Hematopoietic multipotent progenitor cell (in vitro differentiated cells): ENCODE data around the gene BTAF1. TPM values are rescaled to one million over a fixed set of nuclear protein-coding genes. Genes with fewer than 3 reads are reported as not detected.

ENCODE experiments used
- DNase-seq, 3 donors: peaks; one replicate each; pipeline ENCODE4 v3.0.0-alpha.2; 2011 to 2015; ENCODE audit warnings: low read depth in 2 of 3, low spot score in 2 of 3
- total RNA-seq: library from RNA; depleted of rRNA; stranded (reverse); fragments of >200 nt; gene quantifications from one replicate; pipeline ENCODE4 v1.2.3, GENCODE V29; 2012

The BTAF1 gene
- total RNA-seq, 1 donor, result 38.0 TPM

DNA sequence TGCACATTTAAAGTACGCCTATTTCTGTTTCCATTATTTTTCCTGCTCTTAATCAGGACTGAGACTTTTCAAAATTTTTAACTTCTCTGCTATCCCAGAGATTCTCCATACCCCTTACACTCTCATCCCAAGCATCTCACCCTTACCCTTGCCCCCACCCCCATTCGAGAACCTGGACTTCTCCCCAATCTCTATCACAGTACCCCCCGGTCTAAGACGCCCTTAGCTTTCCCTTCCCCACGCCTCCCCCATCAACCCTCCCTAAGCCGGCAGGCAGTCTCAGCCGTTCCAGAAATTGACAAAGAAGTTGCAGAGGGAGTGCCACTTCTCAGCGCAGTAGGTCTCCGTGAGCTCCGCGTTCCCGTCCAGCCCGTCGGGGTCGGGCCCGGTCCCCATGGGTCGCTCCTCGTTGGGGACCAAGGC, 15.6 kb upstream of the BTAF1 start:
- DNase-seq, result peak in 1 of 3 donors; percentile 43

DNA sequence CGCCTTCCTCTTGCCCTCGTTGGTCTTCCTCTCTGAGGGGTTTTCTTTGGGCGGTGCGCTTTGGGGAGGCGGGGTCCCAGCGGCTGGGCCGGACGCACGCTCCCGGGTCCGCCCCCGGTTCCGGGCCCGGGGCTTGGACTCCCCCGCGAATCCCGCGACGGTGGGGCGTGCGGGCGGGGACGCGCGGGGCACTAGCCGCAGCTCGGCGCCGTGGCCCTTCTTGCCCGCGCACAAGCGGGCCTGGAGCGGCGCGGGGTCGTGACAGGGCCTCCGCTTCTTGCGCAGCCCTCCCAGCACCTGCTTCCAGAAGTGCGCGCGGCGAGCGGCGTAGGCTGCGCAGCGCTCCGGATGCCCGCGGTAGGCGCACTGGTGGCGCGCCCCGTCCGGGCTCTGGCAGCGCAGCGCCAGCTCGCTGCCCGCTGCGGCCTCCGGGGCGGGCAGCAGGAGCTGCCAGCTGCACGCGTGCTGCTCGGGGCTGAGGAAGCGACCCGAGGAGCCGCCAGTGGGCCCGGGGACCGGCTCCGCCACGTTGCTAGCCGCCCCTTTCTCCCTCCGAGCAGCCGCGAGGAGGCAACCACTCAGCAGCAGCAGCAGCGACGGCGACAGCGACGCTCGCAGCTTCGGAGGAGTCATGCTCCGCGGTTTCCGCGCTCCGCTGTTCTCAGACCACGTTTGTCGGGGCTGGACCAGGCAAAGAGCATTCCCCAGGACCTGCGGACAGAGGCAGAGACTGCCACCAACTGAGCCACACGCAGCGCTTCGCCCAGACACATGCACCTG, 15.0 kb upstream of the BTAF1 start:
- peak; percentile 56 to 85 (median 84) for DNase-seq

DNA sequence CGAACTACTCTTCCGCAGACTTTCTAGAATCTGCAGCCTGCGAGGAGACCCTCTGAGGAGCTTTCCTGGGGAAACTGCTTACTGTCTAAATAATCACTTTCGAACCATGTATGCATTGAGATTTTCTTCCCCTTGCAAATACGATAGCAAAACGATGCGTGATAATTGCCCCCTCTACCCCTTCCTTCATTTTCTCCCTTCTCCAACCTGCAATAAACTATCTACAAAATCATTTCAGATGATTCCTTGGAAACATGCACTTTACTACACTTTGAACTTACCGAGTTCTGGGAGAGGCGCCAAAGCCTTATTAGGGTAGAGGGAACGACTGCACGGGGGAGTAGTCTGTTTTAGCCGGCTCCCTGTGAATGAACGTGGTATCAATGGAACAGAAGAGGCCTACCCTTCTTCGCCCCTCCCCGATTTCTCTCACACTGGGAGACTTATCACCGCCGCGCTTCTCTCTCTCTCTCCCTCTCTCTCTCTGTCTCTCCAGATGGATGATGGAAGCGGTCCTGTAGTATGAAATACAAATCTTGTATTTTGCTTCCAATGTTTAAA, 14.4 kb upstream of the BTAF1 start, which contains the start of gene FGFBP3:
Gene FGFBP3 (minus strand): TSS at position 370 of the 561 bp plus-strand sequence. CDS start 517 bp downstream, outside the sequence.
- DNase-seq, result peak in 2 of 3 donors; percentile 31 to 51

DNA sequence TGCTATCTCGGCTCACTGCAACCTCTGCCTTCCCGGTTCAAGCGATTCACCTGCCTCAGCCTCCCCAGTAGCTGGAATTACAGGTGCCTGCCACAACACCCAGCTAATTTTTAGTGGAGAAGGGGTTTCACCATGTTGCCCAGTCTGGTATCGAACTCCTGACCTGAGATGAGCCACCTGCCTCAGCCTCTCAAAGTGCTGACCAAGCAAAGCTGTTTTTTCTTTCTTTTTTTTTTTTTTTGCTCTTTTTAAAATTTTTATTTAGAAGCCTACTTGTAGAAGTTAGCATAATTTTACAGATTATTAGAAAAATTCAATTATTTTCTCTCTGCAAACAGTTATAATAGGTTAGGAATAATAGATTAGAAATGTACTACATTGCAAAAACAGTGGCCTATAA, 13.1 kb upstream of the BTAF1 start:
- DNase-seq, result no peak

DNA sequence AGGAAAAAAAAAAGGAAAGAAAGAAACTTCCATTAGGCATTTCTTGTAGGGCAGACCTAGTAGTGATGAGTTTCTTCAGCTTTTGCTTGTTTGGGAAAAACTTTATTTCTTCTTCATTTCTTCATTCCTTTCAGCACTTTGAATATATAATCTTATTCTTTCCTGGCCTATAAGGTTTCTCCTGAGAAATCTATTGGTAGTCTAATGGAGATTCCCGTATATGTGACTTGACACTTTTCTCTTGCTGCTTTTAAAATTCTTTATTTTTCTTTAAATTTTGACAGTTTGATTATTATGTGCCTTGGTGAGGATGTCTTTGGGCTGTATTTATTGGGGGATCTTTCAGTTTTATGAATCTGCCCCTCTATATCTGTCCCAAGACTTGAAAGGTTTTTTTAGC, 3.9 kb upstream of the BTAF1 start:
- no peak for DNase-seq

DNA sequence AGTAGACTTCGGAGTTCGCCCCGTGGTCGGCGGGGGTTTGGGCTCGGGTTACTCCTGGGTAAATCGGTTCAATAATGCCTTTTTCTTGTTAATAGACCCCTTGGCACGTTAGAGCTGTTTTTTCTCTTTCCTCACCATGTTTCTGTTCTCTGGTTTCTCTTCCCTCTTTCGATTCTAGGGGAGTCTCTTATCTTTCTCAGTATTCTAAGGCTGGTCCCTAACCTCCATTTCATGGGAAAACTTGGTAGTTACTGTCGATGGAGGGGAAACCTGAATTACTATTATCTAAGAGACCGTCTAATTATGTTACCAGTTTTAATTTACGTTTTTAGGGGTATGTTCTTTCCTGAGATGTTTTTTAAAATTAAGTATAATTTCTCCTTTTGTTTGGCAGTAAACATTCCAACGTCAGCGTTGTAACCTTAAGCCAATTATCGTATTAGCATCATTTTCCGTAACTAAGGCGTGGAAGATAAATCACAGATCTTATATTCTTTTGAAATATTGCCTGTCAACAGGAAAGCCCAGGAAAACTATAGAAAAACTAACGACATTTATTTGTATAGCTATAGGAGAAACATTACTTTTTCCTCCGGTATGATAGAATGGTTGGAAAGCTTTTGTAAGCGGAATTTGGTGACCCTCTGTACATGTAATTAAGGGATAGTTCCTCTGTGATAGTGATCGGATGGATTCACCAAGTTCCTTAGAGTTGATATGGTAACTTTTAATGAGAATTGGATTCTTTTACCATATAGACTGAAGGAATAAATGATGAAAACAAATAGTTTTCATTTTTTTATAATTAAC, 847 bp downstream of the BTAF1 start:
- no peak for DNase-seq

DNA sequence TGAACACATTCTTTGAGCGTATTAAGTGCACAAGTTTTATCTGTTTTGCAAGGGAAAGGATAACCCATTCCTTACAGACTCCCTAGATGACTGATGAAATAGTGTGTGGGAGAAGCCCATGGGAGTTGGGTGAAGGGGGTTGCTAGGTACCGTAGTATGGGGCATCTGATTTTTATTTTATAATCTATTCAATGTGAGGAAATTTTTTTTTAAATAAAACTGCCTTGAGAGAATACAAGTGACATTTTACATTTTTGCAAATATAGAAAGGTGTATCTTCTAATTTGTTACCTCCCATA, 1.4 kb downstream of the BTAF1 start:
- DNase-seq, result no peak

DNA sequence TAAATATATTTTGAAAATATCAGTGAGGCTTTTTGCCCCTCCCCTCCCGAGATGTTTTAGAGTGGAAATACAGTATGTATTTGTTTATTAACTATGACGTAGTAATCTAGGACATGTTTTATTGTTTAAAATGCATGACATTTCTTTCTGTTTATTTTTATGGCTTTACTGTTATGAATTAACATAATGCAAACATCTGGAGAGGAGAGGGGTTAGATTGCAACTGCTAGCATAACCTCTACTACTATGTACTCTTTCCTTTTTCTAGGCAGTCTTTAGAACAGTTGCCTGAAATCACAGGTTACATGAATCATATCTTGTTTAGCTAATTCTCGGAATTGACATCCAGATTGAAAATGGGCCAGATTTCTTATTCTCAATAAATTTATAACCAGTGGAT, 7.4 kb downstream of the BTAF1 start:
- DNase-seq, result no peak

DNA sequence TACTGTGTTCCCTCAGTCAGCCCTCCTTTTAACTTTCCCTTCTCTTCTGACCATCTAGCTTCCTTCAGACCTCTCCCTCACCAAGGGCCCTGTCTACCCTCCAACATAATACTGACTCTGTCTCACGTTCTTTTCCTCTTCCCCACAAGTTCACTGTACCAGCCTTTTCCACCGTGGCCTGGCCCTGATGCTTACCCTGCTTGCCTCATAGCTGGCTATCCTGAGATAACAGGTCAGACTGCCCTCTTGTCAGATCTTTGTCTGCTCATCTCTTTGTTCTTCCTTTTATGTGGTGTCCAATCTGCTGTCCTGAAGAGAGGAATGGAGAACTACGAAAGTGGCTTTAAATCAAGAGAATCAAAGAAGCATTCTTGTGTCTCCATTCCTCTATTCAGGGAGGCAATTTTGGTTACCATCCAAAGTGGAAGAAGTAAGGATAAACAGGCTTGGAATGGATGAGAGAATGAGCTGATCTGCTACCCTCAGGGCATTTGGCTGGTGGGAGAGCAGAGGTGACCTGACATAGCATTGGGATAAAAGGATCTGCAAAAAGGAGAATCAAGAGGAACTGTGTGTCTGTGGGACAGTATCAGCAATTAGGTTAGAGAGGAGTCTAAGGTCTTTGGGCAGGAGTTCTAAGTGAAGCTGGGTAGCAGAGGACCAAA, 8.1 kb downstream of the BTAF1 start:
- no peak for DNase-seq

DNA sequence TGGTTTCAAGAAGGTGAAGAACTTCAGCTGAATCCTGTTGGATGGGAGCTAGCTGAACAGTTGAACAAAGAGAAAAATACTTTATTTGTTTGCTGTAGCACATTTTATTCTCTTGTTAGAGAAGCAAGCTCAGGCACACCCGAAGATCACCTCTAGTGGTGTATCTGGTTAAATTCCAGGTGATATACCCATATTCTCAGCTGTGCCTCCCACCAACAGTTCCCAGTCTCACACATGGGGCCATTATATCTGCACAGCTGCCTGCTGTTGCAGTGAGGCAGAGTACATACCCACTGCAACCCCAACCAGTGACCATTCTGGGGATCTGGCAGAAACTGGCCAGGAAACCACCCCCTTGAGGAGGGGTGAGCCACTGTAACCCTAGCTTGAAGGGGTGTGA, 9.2 kb downstream of the BTAF1 start:
- DNase-seq, result no peak

DNA sequence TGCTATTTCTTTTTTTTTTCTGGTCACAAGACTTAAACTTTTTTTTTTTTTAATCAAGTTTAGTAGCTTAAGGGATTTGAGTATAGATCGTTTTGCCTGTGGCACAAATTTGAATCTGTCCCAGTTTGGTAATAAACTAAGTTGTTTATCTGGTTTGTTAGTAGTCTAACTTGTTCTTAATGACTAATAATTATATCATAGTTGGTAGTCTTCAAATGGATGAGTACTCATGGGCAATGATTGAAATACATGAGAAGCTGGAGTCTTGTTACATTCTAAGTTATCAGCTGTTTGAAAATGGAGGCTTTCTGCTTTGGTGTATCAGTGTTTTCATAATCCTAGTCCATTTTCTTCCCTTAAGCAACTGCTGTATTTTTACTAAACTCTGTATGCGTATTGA, 12.3 kb downstream of the BTAF1 start:
- DNase-seq, result no peak

DNA sequence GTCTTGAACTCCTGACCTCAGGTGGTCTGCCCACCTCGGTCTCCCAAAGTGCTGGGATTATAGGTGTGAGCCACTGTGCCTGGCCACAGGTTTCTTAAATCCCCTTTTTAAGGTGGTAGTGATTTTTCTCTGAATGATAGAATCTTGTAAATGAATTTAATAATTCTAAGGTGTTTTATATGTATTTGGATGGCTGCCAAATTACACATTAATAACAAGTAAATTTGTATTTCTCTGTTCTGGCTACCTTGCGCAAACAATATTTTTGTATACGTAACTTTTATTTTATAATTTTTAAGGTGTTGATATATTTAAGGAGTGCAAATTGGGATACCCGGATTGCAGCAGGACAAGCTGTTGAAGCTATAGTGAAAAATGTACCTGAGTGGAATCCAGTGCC, 16.1 kb downstream of the BTAF1 start:
- DNase-seq, result no peak

DNA sequence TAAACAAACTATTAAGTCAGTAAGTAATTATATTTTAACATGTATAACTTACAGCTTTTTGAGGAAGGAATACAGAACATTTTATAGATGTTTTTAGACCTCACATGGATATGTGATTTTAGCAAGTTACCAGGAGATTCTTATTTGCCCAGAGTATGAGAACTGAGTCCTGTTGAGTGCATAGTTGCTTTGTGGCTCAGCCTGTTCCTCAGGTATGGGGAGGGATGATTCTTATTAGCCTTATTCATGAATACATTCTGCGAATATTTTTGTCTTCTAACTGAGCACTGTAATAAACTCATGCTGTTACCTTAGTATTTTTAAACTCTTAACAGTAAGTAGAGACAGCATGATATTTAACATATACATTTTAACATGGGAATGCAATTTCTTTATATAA, 17.9 kb downstream of the BTAF1 start:
- DNase-seq, result no peak

DNA sequence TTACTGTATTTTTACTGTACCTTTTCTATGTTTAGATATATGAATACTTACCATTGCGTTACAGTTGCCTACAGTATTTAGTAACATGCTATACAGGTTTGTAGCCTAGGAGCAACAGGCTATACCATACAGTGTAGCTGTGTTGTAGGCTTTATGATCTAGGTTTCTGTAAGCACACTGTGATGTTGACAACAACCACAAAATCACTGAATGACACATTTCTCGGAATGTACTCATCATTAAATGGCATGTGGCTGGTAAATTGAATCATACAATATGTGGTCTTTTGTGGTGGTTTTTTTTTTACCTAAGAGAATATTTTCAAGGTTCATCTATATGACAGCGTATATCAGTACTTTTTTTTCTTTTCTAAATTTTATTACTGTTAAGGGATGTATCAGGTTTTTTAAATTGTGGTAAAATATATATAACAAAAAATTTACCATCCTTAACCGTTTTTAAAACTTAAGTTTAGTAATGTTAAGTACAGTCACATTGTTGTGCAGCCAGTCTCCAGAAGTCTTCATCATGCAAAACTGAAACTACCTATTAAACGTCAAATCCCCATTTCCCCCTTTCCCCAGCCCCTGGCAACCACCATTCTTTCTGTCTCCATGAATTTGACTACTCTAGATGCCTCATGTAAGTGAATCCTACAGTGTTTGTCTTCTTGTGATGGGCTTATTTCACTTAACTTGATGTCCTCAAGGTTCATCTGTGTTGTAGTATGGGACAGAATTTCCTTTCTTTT, 21.5 kb downstream of the BTAF1 start:
- DNase-seq, result no peak

DNA sequence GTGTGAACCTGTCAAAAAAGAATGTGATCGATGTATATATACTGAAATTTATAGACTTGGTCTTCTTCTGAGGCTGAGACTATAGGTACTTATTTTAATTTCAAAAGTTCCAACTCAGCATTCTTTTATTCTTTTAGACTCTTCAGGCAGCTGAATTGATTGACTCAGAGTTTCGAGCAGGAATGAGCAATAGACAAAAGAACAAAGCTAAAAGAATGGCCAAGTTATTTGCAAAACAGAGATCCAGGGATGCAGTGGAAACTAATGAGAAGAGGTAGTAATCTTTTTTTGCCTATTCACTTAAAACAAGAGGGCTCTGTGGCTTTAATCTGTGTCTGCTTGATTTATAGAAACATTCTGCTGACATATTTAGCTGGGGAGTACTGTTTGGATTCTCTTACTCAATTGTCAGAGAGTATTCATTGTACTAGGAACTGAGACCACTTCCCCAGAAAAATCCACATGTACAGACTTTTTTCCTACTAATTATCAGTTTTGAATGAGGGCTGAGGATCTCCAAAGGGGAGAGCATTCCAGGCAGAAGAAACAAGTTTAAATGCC, 30.1 kb downstream of the BTAF1 start:
- DNase-seq, result no peak

DNA sequence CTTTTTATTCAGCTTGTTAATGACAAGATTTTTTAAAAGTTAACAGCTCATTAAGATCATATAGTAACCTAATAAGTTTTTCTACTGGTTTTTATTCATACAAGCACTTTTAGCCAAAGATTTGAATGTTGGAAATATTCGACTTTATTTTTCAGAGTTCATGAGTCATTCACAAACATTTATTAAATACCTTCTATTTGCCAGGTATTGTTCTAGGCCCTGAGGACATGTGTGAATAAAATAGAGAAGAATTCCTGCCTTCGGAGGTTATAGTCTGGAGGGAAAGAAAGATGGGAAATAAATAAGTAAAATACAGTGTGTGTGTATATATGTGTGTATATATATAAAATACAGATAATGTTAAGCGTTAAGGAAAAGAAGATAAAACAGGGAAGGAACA, 31.5 kb downstream of the BTAF1 start:
- DNase-seq, result no peak

DNA sequence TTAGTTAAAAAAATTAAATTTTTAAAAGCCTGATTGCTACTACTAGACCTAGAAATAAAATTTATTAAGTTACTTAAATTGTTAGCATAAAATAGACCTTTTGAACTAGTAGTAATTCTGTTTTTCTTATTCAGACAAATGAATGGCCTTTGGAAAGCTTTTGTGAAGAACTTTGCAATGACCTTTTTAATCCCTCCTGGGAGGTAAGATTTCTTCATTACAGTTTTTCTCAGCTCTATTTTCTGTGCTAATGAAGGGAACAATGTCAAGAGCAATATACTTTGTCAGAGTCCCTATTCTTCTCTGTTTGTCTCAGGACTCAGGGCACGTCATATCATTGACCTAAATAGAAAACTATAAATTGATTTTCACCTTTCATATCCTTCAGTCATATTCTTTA, 33.5 kb downstream of the BTAF1 start:
- DNase-seq, result no peak

DNA sequence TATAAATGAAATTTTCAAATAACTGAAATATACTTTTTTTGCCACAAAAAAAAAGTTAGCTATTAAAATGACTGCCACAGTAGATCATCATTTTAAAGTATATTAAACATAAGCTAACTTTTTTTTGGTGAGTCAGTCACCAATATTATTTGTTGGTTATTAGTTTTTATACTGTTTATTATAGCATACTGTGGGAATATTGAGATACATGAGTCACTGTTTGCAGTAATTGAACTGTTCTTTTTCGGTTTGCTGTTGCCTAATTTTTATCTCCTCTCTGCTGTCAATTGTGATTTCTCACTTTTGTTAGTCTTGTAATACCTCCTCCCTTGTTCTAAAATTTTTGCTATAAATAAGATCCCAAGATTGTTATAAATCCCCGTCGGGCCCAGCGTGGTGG, 45.7 kb downstream of the BTAF1 start:
- DNase-seq, result no peak

DNA sequence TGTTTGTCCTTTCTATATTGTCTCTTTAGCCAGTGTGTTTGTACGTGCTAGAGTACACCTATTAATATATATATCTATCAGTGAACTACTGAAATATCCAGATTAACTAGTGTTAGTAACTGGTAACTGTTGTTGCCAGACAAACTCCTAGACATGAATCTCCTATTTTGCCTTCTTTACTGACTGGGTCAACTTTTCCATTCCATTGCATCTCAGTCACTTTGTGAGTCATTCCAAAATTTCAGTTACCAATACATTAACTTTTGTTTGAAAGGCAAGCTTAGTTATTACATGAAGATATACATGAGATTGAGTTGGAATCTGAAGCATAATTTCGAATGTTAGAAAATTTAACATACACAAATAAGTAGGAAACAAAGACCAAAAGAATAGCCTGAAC, 51.4 kb downstream of the BTAF1 start:
- no peak for DNase-seq

DNA sequence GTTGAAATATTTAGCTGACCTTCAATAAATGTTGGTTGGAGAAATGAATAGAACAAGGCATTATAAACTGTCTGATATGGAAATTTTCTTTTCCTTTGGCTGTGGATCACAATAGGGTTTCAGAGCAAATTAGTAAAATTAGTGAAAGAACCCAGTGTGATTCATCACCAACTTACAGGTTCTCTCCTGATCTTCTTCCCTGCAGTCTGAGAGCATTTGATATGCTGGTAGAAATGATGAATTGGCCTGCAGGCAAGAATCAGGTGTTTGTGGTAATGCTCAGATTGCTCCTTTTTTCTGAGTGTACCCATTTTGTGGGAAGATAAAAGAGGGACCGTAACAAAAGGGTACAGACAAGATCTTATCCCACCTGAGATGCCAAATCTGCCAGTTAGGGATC, 51.9 kb downstream of the BTAF1 start:
- no peak for DNase-seq
